Bronchial epithelial cell (primary cell): ENCODE measurements around the gene SNX30. TPM values are rescaled to one million over a fixed set of nuclear protein-coding genes. Genes with fewer than 3 reads are reported as not detected.

Source experiments
- DNase-seq: peaks from one replicate; pipeline ENCODE4 v3.0.0-alpha.2; 2010; ENCODE audit warnings: low read depth
- FAIRE-seq: peaks from 2 replicates; lab custom pipeline; 2011; peaks lifted over from hg19 to GRCh38; lab: Jason Lieb, UNC
- H3K27me3 ChIP-seq: 2 replicates; pipeline ENCODE4 v1.5.1; 2011; ENCODE audit warnings: low read length; ENCODE audit not compliant: control insufficient read depth, insufficient read depth
- H3K36me3 ChIP-seq: 2 replicates; pipeline ENCODE4 v1.5.1; 2011; ENCODE audit warnings: low read length; ENCODE audit not compliant: control insufficient read depth, insufficient read depth
- H3K4me3 ChIP-seq: 2 replicates; pipeline ENCODE4 v1.5.1; 2011; ENCODE audit warnings: mild to moderate bottlenecking, low read depth, low read length, control low read depth
- total RNA-seq: library from RNA; depleted of rRNA; stranded (reverse); fragments of >200 nt; gene quantifications from 2 replicates; pipeline ENCODE4 v1.2.1, GENCODE V29; 2014
- TF ChIP-seq, protein P1 (sequence below): IDR thresholded peaks from 2 replicates; pipeline ENCODE4 v1.5.1; 2011; ENCODE audit warnings: mild to moderate bottlenecking, moderate library complexity, low read length, control low read depth, inconsistent platforms; ENCODE audit not compliant: insufficient read depth, severe bottlenecking

SNX30 gene
- total RNA-seq, 1 donor from 2014 or later = 13.2 TPM

DNA sequence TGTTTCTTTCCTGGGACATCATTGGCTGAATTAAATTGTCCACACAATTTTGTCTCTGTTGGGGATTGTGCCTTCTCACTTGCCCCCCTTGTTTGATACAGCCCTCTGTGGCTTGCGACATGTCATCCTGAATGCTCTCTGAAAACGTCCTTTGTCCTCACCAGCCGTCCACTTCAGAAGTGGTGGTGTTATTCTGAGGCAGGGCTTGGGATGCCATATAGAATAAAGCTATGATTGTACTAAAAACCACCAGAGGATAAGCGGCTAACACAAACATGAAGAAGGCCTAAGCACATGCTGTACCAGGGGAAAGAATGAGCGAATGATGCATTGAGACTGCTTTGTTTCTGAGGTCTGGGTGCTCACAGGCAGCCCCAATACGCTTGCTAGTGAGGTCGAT is 3.5 kb upstream of the SNX30 start:
- no peak for FAIRE-seq

GRCh38 chr9:112750764-112751055 is 150 bp downstream of the SNX30 start:
- DNase-seq (no peak), FAIRE-seq (no peak)
- TF ChIP-seq, protein P1, sequence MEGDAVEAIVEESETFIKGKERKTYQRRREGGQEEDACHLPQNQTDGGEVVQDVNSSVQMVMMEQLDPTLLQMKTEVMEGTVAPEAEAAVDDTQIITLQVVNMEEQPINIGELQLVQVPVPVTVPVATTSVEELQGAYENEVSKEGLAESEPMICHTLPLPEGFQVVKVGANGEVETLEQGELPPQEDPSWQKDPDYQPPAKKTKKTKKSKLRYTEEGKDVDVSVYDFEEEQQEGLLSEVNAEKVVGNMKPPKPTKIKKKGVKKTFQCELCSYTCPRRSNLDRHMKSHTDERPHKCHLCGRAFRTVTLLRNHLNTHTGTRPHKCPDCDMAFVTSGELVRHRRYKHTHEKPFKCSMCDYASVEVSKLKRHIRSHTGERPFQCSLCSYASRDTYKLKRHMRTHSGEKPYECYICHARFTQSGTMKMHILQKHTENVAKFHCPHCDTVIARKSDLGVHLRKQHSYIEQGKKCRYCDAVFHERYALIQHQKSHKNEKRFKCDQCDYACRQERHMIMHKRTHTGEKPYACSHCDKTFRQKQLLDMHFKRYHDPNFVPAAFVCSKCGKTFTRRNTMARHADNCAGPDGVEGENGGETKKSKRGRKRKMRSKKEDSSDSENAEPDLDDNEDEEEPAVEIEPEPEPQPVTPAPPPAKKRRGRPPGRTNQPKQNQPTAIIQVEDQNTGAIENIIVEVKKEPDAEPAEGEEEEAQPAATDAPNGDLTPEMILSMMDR = no peak
- H3K4me3 ChIP-seq = peak overlapping the region; percentile 86
- H3K36me3 ChIP-seq = no peaks in the 10 kb centered on the region
- no peaks in the 10 kb centered on the region for H3K27me3 ChIP-seq

More for the DNA sequence above, 3.5 kb upstream of the SNX30 start:
- Histone ChIP-seq H3K36me3 (no peaks in the 10 kb centered on the region), H3K4me3 (no peak overlapping the region), H3K27me3 (no peaks in the 10 kb centered on the region)
- no peak for DNase-seq
- TF ChIP-seq, protein P1 = no peak

DNA sequence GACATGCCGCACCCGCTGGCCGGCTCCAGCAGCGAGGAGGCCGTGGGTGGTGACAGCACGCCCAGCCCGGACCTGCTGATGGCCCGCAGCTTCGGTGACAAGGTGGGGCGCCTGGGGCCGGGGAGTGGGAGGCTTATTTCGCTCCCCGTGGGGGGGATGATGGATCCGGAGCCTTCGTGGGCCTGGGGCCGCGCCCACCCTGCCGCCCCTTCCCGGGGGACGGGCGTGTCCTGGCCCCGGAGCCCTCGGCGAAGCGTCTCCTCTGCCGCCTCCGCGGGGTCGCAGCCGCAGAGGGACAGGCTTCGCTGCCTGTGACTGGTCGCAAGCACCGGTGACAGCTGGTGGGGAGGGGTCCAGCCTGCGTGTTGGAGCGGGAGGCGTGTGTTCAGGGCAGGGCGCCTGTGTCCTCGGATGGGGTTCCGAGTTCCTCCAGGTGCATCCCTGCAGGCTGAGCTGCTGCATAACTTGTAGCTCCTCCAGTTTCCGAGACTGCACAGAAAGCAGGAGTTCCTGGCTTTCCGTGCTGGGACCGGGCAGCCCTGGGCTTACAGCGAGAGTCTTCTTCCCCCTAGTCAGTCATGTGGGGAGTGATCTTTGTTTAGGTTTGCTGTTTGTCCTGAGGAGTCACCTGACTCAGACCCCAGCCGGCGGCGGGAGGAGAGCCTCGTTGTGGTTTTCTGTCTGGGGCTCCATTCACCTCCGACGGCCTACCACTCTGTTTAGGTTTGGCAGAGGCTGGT is 666 bp downstream of the SNX30 start:
- Histone ChIP-seq H3K4me3 (peak overlapping the region; percentile 86), H3K36me3 (no peaks in the 10 kb centered on the region), H3K27me3 (no peaks in the 10 kb centered on the region)
- DNase-seq (peak; percentile 45), FAIRE-seq (no peak)
- TF ChIP-seq, protein P1 = no peak

DNA sequence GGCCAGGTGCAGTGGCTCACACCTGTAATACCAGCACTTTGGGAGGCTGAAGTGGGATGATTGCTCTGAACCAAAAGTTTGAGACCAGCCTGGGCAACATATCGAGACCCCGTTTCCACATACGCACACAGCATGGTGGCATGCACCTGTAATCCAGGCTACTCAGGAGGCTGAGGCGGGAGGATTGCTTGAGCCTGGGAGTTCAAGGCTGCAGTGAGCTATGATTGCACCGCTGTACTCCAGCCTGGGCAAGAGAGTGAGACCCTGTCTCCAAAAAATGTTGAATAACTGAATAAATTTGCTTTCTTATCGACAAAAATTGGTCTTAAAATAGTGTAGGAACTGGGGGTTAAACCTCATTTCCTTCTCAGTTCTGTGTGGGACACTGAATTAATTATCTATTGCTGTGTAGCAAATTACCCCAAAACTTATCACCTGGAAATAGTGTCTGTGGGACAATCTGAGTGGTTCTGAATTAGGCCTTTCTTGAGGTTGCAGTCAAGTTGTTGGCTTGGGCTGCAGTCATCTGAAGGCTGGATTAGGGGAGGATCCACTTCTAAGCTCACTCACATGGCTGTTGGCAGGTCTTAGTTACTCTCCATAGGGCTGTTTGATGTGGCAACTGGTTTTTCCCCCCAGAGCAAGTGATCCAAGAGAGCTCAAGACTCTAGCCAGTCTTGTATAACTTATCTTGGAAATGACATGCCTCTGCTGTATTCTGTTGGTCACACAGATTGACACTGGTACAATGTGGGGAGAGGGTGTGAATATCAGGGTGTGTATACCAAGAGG is 2.0 kb downstream of the SNX30 start:
- Histone ChIP-seq H3K36me3 (no peaks in the 10 kb centered on the region), H3K4me3 (no peak overlapping the region), H3K27me3 (no peaks in the 10 kb centered on the region)
- no peak for FAIRE-seq
- no peak for DNase-seq
- TF ChIP-seq, protein P1 = no peak

- Histone ChIP-seq H3K36me3 (no peaks in the 10 kb centered on the region), H3K27me3 (no peaks in the 10 kb centered on the region), H3K4me3 (no peak overlapping the region)
- no peak for FAIRE-seq
- DNase-seq = peak; percentile 77
- TF ChIP-seq, protein P1 = no peak
Observed at GRCh38 chr9:112753725-112754124, 3.2 kb downstream of the SNX30 start.
